OCI-LY7 (cell line): Measurements from ENCODE around the gene ATF7.

Experiments
- EZH2phosphoT487 ChIP-seq: fragments of 200-600 bp; sonication (generic); IDR thresholded peaks from 2 replicates; pipeline ENCODE4 v1.6.1; 2018; ENCODE audit warnings: low read depth, borderline replicate concordance, mild to moderate bottlenecking, mixed run types, antibody characterized with exemption, low read length, moderate library complexity, mixed read lengths
- TF ChIP-seq, protein P1 (sequence below): fragments of 200-600 bp; sonication (generic); conservative IDR thresholded peaks from 2 replicates; pipeline ENCODE4 v1.5.1; 2014; ENCODE audit warnings: mild to moderate bottlenecking, antibody characterized with exemption, low read length, moderate library complexity, mixed read lengths

DNA sequence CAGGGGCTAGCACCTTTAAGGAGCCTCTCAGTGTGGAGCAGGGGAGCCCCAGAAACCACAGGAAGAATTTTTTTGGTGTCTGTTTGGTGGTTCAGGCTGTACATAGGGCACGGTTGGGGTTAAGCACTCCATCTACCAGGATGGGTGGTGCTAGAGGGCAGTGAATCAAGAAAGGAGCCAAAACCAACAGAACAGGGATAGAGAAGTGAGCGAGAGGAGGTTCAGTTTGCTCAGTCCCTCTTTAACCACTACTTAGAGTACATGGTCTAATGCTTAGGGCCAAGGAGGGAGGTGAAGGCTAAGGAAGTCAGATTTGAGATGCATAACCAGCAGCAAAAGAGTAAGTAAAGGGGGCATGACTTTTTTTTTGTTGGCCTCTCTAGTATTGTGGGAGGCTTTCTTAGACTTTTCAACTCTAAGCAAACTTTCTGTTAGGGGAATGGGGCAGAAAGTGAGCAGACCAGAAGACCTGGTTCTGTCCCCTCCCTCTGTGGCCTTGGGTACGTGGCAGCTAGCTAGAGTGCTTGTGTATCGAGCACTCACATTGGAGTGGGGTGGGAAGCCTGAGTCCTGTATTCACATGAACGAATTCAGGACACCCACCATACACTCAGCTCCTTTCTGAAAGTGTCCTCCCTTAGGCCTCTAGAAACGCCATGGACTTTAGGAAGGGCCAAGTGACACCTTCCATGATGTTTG is 112.3 kb downstream of the ATF7 start:
- TF ChIP-seq, protein P1, sequence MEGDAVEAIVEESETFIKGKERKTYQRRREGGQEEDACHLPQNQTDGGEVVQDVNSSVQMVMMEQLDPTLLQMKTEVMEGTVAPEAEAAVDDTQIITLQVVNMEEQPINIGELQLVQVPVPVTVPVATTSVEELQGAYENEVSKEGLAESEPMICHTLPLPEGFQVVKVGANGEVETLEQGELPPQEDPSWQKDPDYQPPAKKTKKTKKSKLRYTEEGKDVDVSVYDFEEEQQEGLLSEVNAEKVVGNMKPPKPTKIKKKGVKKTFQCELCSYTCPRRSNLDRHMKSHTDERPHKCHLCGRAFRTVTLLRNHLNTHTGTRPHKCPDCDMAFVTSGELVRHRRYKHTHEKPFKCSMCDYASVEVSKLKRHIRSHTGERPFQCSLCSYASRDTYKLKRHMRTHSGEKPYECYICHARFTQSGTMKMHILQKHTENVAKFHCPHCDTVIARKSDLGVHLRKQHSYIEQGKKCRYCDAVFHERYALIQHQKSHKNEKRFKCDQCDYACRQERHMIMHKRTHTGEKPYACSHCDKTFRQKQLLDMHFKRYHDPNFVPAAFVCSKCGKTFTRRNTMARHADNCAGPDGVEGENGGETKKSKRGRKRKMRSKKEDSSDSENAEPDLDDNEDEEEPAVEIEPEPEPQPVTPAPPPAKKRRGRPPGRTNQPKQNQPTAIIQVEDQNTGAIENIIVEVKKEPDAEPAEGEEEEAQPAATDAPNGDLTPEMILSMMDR = no peak
- TF ChIP-seq EZH2phosphoT487 = no peak
